ENCODE results near the gene LATS1.
A peak's percentile ranks its signal among the peaks of the same experiment; 100 is the strongest.
"Not testable (repeated sequence)": the region's sequence is repeated elsewhere in the genome, so short reads cannot be mapped to it uniquely, and the experiment has no call there.

Gene LATS1

GRCh38 chr6:149672265-149672664, 45.6 kb downstream of the LATS1 start:
- DNase-seq: not testable (repeated sequence)

GRCh38 chr6:149660028-149660427, 57.9 kb downstream of the LATS1 start:
- no peak for DNase-seq

- no peak for DNase-seq
These were observed 60.5 kb downstream of the LATS1 start for GRCh38 chr6:149657441-149657840.

- no peak for DNase-seq
These were observed 66.8 kb downstream of the LATS1 start for GRCh38 chr6:149651056-149651455.

- DNase-seq: peak in 57 of 58 donors; percentile 26 to 89 (median 78)
These were observed 69.5 kb downstream of the LATS1 start, which contains the start of gene KATNA1 for GRCh38 chr6:149648148-149649145. TSS of gene KATNA1 (minus strand) at chr6:149648714. CDS start at chr6:149638547, 10,167 bp downstream.

- DNase-seq: no peak
These were observed 71.3 kb downstream of the LATS1 start for GRCh38 chr6:149646599-149646998.

- DNase-seq: no peak
These were observed 74.9 kb downstream of the LATS1 start for GRCh38 chr6:149642829-149643580.

GRCh38 chr6:149636124-149636523, 81.8 kb downstream of the LATS1 start:
- no peak for DNase-seq

GRCh38 chr6:149634315-149634714, 83.6 kb downstream of the LATS1 start:
- no peak for DNase-seq

- no peak for DNase-seq
These were observed 88.9 kb downstream of the LATS1 start for GRCh38 chr6:149628875-149629510.

- no peak for DNase-seq
These were observed 90.2 kb downstream of the LATS1 start for GRCh38 chr6:149627672-149628071.

- DNase-seq: no peak
These were observed 102.1 kb downstream of the LATS1 start for GRCh38 chr6:149615805-149616204.

- no peak for DNase-seq
These were observed 103.6 kb downstream of the LATS1 start for GRCh38 chr6:149614337-149614736.

- DNase-seq: no peak
These were observed 109.4 kb downstream of the LATS1 start for GRCh38 chr6:149608381-149608982.

Measured in anterior cingulate cortex (tissue), 58 donors.